HG03354 (cell line): ENCODE data around the gene GNG13.
"Not testable (repeated sequence)": the region's sequence is repeated elsewhere in the genome, so short reads cannot be mapped to it uniquely, and the experiment has no call there.

Source experiments
- ATAC-seq: cut with Tn5 transposase; IDR thresholded peaks from one replicate; pipeline ENCODE4 v1.9.1; 2021; ENCODE audit warnings: mild to moderate bottlenecking; ENCODE audit not compliant: unreplicated experiment, poor library complexity, severe bottlenecking

Gene GNG13

DNA sequence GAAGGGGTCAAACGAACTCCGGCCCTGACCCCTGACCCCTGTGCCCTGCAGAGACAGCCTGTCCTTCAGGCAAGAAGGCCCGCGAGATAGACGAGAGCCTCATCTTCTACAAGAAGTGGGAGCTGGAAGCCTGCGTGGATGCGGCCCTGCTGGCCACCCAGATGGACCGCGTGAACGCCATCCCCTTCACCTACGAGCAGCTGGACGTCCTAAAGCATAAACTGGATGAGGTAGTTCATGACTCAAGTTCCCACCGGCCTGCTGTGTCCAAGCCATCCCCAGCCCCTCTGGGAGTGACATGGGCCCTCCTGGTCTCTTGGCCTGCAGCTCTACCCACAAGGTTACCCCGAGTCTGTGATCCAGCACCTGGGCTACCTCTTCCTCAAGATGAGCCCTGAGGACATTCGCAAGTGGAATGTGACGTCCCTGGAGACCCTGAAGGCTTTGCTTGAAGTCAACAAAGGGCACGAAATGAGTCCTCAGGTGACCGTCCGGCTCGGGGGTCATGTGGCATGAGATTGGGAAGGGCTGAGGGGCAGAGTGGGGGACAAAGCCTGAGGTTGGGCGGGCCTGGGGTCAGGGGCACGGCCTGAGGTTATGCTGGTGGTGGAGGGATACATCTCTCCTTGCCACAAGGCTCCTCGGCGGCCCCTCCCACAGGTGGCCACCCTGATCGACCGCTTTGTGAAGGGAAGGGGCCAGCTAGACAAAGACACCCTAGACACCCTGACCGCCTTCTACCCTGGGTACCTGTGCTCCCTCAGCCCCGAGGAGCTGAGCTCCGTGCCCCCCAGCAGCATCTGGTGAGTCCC is 34.3 kb downstream of the GNG13 start:
- ATAC-seq: no peak

GRCh38 chr16:765488-765865 is 35.1 kb downstream of the GNG13 start:
- no peak for ATAC-seq

GRCh38 chr16:764848-765487 is 35.6 kb downstream of the GNG13 start:
- ATAC-seq: no peak

DNA sequence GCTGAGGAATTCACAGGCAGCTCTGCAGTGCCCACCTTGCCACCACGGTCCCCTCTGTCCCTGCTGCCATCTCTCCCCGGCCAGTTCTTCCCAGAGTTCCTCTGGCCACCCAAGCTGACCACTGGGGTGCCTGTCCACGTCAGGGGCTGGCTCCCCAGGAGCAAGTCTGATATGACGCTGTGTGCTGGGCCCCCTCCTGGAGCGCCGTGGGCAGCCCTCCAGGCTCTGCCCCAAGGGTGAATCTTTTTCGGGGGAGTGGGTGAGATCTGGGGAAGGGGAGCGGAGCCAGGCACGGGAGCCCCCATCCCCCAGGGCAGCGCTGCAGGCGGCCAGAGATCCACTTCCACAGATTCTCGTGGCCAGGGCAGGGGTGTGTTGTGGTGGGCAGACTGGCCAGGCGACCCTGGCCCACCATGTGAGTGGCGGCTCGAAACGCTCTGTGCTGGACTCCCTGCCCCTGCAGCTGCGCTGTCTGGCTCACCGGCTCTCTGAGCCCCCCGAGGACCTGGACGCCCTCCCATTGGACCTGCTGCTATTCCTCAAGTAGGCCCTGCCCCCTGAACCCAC is 36.3 kb downstream of the GNG13 start:
- ATAC-seq: no peak

GRCh38 chr16:763369-764183 is 37.0 kb downstream of the GNG13 start:
- ATAC-seq: no peak

DNA sequence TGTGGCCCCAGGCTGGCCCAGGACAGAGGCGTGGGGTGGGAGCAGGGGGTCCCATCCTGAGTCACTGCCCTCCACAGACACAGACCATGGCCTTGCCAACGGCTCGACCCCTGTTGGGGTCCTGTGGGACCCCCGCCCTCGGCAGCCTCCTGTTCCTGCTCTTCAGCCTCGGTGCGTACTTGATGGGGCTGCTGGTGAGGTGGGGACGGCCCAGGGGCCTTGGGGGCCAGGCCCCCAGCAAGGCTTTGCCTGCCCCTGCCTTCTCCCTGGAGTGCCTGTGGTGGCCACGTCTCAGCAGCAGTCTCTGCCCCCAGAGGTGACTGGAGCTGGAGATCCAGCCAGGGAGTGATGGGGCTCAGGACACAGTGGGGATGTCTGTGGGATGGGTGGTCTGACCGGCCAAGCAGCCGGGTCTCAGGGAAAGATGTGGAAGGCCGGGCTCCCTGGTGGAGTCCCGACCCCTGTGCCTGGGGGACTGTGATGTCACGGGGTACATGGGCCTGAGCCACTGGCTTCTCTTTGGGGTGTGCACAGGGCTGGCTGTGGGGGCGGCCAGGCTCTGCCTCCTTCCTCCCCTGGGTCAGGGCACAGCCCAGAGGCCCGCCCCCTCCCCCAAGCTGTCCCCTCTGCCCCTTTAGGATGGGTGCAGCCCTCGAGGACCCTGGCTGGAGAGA is 37.8 kb downstream of the GNG13 start:
- no peak for ATAC-seq

DNA sequence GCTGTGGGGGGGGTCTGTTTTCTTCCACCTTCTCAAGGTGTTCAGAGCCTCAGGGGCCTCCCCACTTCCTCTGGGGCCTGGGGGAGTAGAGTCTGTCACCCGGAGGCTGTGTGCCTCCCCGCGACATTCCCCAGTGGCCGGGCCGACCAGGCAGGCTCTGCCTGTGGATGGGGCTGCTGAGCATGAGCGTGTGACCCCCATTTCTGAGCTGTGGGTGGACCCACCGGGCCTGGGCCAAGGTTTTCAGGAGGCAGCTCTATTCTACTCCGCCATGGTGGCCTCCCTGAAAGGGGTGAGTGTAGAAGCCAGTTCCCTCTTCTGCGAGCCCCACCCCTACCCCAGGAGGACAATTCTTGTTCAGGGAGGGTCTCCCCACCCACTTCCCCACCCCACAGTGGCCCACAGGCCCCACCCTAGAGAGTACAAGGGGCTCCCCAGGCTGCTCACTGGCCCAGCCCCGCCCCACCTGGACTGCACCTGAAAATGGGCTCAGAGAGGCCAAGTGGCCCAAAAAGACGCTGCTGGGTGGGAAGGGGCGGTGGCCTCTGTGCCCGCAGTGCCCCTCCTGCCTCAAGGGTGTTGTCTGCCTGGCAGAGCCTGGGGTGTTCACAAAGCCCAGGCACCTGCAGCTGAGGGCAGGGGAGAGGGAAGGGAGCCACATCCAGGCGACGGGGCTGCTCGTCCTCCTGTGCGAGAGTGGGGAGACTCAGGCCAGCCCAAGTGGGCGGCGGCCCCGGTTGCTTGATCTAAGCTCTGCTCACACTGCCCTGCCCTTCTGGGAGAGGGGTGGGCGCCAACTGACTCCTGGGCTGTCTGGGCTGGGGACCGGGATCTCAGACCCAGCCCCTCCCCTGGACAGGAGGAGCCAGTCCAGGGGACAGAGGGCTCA is 38.7 kb downstream of the GNG13 start:
- ATAC-seq: no peak

GRCh38 chr16:760545-761343 is 39.8 kb downstream of the GNG13 start, which contains the start of gene MSLN:
Gene MSLN, plus strand, starts transcription at chr16:760734. Its CDS starts 1,947 bp downstream, at chr16:762681.
- no peak for ATAC-seq

DNA sequence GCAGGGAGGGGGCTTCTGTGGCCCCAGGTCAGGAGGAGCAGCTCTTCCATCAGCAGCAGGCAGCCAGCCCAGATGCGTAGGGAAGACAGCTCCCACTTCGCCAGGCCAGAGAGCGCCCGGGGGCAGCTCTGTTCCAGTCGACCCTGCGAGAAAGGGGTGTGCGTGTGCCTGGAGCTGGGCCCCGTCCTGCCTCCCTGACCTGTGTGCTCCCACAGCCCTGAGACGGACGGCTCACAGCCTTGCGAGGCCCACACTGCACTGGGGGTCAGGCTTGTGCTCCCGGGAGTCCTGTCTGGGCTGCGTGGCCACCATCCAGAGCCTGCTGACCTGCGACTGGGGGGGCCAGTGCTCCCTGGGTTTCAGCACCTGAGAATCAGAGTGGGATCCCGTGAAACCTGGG is 40.5 kb downstream of the GNG13 start:
- ATAC-seq: no peak

GRCh38 chr16:759110-759910 is 41.2 kb downstream of the GNG13 start:
- ATAC-seq: no peak

- ATAC-seq: no peak
These were observed 44.1 kb downstream of the GNG13 start for GRCh38 chr16:756428-756827.

DNA sequence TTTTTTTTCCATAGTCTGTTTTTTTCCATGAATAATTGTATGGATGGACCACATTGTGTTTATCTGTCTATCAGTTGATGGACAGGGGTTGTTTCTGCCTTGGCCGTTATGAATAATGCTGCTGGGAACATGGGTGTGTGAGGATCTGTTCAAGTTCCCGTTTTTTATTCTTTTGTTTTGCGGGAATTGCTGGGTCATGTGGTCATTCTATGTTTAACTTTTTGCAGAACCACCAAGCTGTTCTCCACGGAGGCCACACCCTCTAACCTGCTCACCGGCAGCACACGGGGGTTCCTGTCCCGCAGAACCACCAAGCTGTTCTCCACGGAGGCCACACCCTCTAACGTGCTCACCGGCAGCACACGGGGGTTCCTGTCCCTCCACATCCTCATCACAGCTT is 45.9 kb downstream of the GNG13 start:
- ATAC-seq: no peak

DNA sequence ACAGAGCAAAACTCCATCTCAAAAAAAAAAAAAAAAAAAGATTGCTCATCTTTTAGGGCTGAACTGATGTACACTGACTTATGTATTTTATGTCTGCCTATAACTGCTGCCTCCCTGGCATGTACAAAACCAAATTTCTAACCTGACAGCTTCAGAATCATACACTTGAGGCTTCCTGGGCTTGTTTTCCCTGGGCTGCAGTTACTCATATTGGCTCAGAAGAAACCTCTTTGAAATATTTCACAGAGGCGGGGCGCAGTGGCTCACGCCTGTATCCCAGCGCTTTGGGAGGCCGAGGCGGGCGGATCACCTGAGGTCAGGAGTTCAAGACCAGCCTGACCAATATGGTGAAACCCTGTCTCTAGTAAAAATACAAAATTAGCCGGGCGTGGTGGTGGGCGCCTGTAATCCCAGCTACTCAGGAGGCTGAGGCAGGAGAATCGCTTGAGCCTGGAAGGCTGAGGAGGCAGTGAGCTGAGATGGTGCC is 46.4 kb downstream of the GNG13 start:
- not testable (repeated sequence) for ATAC-seq

DNA sequence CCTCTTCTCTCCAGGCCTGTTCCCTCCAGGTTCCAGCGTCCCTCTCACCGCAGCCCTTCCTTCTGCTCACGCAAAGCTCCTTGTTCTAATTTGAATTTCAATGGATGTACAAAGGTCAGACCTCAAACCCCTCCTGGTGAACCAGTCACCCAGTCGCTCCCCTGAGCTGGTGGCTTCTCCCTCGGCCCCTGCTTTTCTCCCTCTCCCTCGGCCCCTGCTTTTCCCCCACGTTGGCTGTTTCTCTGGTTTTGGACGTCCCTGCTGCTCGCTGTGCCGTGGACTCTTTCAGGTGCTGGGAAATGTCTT is 48.6 kb downstream of the GNG13 start:
- no peak for ATAC-seq

- ATAC-seq: no peak
These were observed 49.2 kb downstream of the GNG13 start for GRCh38 chr16:751152-752006.

GRCh38 chr16:750485-750884 is 50.0 kb downstream of the GNG13 start:
- ATAC-seq: no peak
